GM18505 (cell line): ENCODE measurements around the gene KRTAP21-1.

Experiments used
- ATAC-seq: cut with Tn5 transposase; IDR thresholded peaks from one replicate; pipeline ENCODE4 v1.9.1; 2021; ENCODE audit not compliant: unreplicated experiment
- POLR2A ChIP-seq: IDR thresholded peaks from 4 replicates; pipeline ENCODE4 v1.6.1; 2011; ENCODE audit warnings: borderline replicate concordance; ENCODE audit not compliant: insufficient read depth, insufficient read length; ENCODE audit errors: extremely low read depth

The KRTAP21-1 gene

GRCh38 chr21:30714456-30714855 lies 40.8 kb downstream of the KRTAP21-1 start:
- ATAC-seq: no peak
- no peak for TF ChIP-seq POLR2A

GRCh38 chr21:30713766-30714165 lies 41.5 kb downstream of the KRTAP21-1 start:
- ATAC-seq: no peak
- TF ChIP-seq POLR2A: no peak

- TF ChIP-seq POLR2A: no peak
- ATAC-seq: no peak
These were observed 44.7 kb downstream of the KRTAP21-1 start for GRCh38 chr21:30710499-30710898.

GRCh38 chr21:30707409-30707808 lies 47.8 kb downstream of the KRTAP21-1 start:
- TF ChIP-seq POLR2A: no peak
- ATAC-seq: no peak
